K562 (cell line): ENCODE data around the gene ZNF598. TPM values are rescaled to one million over a fixed set of nuclear protein-coding genes. Genes with fewer than 3 reads are reported as not detected.

ENCODE experiments used
- CBFA2T2 ChIP-seq: fragments of 450-650 bp; conservative IDR thresholded peaks from 2 replicates; pipeline ENCODE4 v1.6.1; 2017; ENCODE audit warnings: mild to moderate bottlenecking
- CREM ChIP-seq: IDR thresholded peaks from 2 replicates; pipeline ENCODE4 v1.6.1; 2014; ENCODE audit warnings: antibody characterized with exemption, low read depth
- EGR1 ChIP-seq: fragments of 450-650 bp; conservative IDR thresholded peaks from 2 replicates; pipeline ENCODE4 v1.6.1; 2017; ENCODE audit warnings: mild to moderate bottlenecking
- EP400 ChIP-seq: fragments of 450-650 bp; IDR thresholded peaks from 2 replicates; pipeline ENCODE4 v1.6.1; 2017; ENCODE audit warnings: antibody characterized with exemption, mild to moderate bottlenecking, moderate library complexity
- GABPB1 ChIP-seq: sonication (generic); formaldehyde crosslinking; IDR thresholded peaks from 2 replicates; pipeline ENCODE4 v1.8.0; 2022; ENCODE audit warnings: mild to moderate bottlenecking, missing genetic modification reagents
- HCFC1 ChIP-seq: IDR thresholded peaks from 2 replicates; pipeline ENCODE4 v1.6.1; 2012; ENCODE audit warnings: low read depth, low read length, improper control_type of control experiment
- HDGF ChIP-seq: fragments of 450-650 bp; IDR thresholded peaks from 2 replicates; pipeline ENCODE4 v1.6.1; 2016
- MITF ChIP-seq: IDR thresholded peaks from 2 replicates; pipeline ENCODE4 v1.6.1; 2014; ENCODE audit warnings: antibody characterized with exemption
- MNT ChIP-seq, 2 experiments: fragments of 450-650 bp; conservative IDR thresholded peaks; 2 replicates each; pipeline ENCODE4 v1.6.1; 2017; ENCODE audit warnings: mild to moderate bottlenecking in 2 of 2, moderate library complexity in 2 of 2
- TEAD1 ChIP-seq, 2 experiments: fragments of 450-650 bp in 1 of 2; sonication (generic) in 1 of 2; formaldehyde crosslinking; IDR thresholded peaks; 2 replicates each; pipeline versions ENCODE4 v1.4.0 to v1.8.0; 2020 to 2022; ENCODE audit warnings: mild to moderate bottlenecking in 2 of 2, missing genetic modification reagents in 1 of 2
- TFE3 ChIP-seq: fragments of 450-650 bp; formaldehyde crosslinking; IDR thresholded peaks from 2 replicates; pipeline ENCODE4 v1.4.0; 2020; ENCODE audit warnings: mild to moderate bottlenecking, mixed read lengths
- ZBTB11 ChIP-seq, 3 experiments: fragments of 200-800 bp in 1 of 3; fragments of 250-450 bp in 1 of 3; fragments of 450-650 bp in 1 of 3; sonication (Bioruptor Pico) in 1 of 3; sonication (Bioruptor generic) in 1 of 3; formaldehyde crosslinking in 1 of 3; IDR thresholded peaks; 2 replicates each; pipeline versions ENCODE4 v1.6.1 to v1.8.0; 2016 to 2022; ENCODE audit warnings: mild to moderate bottlenecking in 2 of 3, missing genetic modification characterization in 2 of 3, missing compliant biosample characterization in 1 of 3, moderate library complexity in 1 of 3
- ZBTB49 ChIP-seq: sonication (generic); formaldehyde crosslinking; IDR thresholded peaks from 2 replicates; pipeline ENCODE4 v1.8.0; 2022; ENCODE audit warnings: missing genetic modification reagents, mild to moderate bottlenecking, borderline replicate concordance
- ZBTB9 ChIP-seq: fragments of 450-650 bp; formaldehyde crosslinking; IDR thresholded peaks from 2 replicates; pipeline ENCODE4 v1.4.0; 2020; ENCODE audit warnings: mild to moderate bottlenecking, moderate library complexity
- polyA plus RNA-seq, 8 experiments: library from polyadenylated mRNA; depleted of rRNA in 4 of 8; stranded (reverse) in 5 of 8; unstranded in 3 of 8; fragments of >200 nt; fragmentation: Nextera tagmentation in 2 of 8; fragmentation: Illumina TruSeq in 1 of 8; extraction: Ambion mirVana in 2 of 8; extraction: Trizol in 1 of 8; gene quantifications; 2 replicates each; pipeline versions ENCODE4 v1.2.1 to v1.2.3, GENCODE V29; 2011 to 2014; ENCODE audit warnings: inconsistent platforms in 1 of 8, missing spikeins in 1 of 8
- total RNA-seq, 7 experiments: library from RNA; depleted of rRNA in 6 of 7; stranded (reverse); fragments of >200 nt in 6 of 7; fragmentation: Illumina TruSeq in 2 of 7; extraction: Trizol in 2 of 7; gene quantifications; 2 replicates each; pipeline versions ENCODE4 v1.2.1 to v1.2.3, GENCODE V29; 2011 to 2021; ENCODE audit warnings: low replicate concordance in 1 of 7

Gene ZNF598
- total and polyA plus RNA-seq, 9 of the 15 experiments (the other 6 are each of a cell fraction or from before 2014, with no cell fraction given): 0.11 to 115 (median 29.6) TPM

- TF ChIP-seq ZBTB9 (CRISPR knock-in tag): peak; percentile 81; the same call in 1 of the 2 replicates
- TF ChIP-seq ZBTB11 (CRISPR knock-in tag; IDR thresholded peaks at IDR 0.05): peak in 2 of 3 experiments; percentile 68 to 92; a peak in 5 of 6 replicates
- TF ChIP-seq GABPB1 (CRISPR knock-in tag): peak; percentile 98
- TF ChIP-seq EGR1: peak; percentile 96
- TF ChIP-seq ZBTB49 (CRISPR knock-in tag): no peak
- TF ChIP-seq TEAD1 (CRISPR knock-in tag; IDR thresholded peaks at IDR 0.05): peak in 1 of 2 experiments; percentile 79; a peak in 2 of 4 replicates
- TF ChIP-seq CREM: peak; percentile 93
- peak; percentile 75; the same call in 1 of the 2 replicates for TF ChIP-seq EP400
- peak; percentile 100 for TF ChIP-seq TFE3
- TF ChIP-seq MNT (conservative IDR thresholded peaks at IDR 0.05): peak; percentile 89 to 93
- peak; percentile 100 for TF ChIP-seq HCFC1
- TF ChIP-seq MITF: peak; percentile 72; the same call in 1 of the 2 replicates
- peak; percentile 92 for TF ChIP-seq CBFA2T2
- TF ChIP-seq HDGF: no peak
Observed at GRCh38 chr16:2047330-2048115, 37.9 kb upstream of the ZNF598 start, which contains the start of the genes NTHL1 and TSC2 (continued).
